ENCODE data around the gene NIT2. TPM values are rescaled to one million over a fixed set of nuclear protein-coding genes. Genes with fewer than 3 reads are reported as not detected.

The NIT2 gene
- total and polyA plus RNA-seq, 10 of the 15 experiments (the other 5 are each of a cell fraction or from before 2014, with no cell fraction given), result 49.3 to 215 (median 76.4) TPM

DNA sequence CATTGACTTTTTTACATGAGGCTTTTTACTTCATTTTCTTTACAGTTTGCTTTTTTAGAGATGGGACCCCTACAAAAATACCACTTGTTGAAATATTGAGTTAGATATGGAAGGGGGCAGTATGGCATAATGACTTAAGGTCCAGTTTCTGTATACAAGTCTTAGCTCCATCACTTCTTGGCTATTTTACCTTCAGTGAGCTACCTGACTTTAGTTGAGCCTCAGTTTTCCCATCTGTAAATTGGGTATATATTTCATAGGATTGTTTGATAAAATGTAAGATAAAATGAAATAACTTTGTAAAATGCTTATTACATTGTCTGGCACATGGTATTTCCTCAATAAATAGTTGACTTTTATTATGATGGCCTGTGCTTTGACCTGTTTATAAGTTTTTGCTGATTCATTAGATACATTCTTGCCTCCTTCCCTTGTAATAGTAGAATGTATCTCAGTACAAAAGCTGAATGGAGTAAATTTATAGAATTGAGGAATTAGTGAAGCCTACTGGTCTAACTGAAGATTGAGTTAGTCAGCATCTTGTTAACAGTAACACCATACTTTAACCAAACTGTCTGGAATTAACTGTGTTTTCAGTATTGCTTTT is 46.2 kb upstream of the NIT2 start:
- BruUV-seq (replicated peaks), result no TSS peak
- Histone ChIP-seq H3K27me3 (replicated peaks in 1 of 2; ENCODE audit: control insufficient read depth in 2 of 2, insufficient read depth in 2 of 2, low read length in 1 of 2) (no peaks in the 10 kb centered on the region), H3K27ac (ENCODE audit: control insufficient read depth, insufficient read depth) (no peak overlapping the region), H3K4me2 (ENCODE audit: control insufficient read depth, insufficient read depth) (no peak overlapping the region), H3K9me3 (replicated peaks; ENCODE audit: control insufficient read depth, insufficient read depth, low read length) (no peaks in the 10 kb centered on the region), H3K4me1 (ENCODE audit: control insufficient read depth, insufficient read depth, low read length) (no peaks in the 10 kb centered on the region), H4K20me1 (ENCODE audit: control insufficient read depth, insufficient read depth) (no peaks in the 10 kb centered on the region), H2AFZ (ENCODE audit: control insufficient read depth, low read depth, low read length) (no peak overlapping the region), H3K4me3 (no peak overlapping the region), H3K9ac (ENCODE audit: control insufficient read depth, insufficient read depth, low read length) (no peak overlapping the region), H3K79me2 (ENCODE audit: control insufficient read depth, insufficient read depth, low read length) (no peaks in the 10 kb centered on the region), H3K36me3 (ENCODE audit: control insufficient read depth in 2 of 2, insufficient read depth in 2 of 2, low read length in 1 of 2) (no peaks in the 10 kb centered on the region; a peak in 1 of 4 replicates)
- ChIA-PET CTCF (interaction anchor here (1.2 kb wide), 1 partner anchor 11 kb away, joined by 4 read pairs; no protein-coding TSS in a partner anchor), SMC1A (ENCODE audit: uncharacterized antibody, unreplicated experiment) (no interaction called here), RAD21 (ENCODE audit: unreplicated experiment) (no interaction called here), POLR2A (no interaction called here)
- intact Hi-C loops (cut with micrococcal nuclease; ENCODE audit: unreplicated experiment) (no loop called here), in situ Hi-C loops (cut with MboI) (no loop called here)
- FAIRE-seq (no peak), ATAC-seq (no peak), DNase-seq (ENCODE audit: low read depth, low spot score) (no peak)
- TF ChIP-seq, protein P1, sequence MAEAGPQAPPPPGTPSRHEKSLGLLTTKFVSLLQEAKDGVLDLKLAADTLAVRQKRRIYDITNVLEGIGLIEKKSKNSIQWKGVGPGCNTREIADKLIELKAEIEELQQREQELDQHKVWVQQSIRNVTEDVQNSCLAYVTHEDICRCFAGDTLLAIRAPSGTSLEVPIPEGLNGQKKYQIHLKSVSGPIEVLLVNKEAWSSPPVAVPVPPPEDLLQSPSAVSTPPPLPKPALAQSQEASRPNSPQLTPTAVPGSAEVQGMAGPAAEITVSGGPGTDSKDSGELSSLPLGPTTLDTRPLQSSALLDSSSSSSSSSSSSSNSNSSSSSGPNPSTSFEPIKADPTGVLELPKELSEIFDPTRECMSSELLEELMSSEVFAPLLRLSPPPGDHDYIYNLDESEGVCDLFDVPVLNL (IDR thresholded peaks at IDR 0.05; ENCODE audit: low read depth, low read length), result no peak
- no peak for TF ChIP-seq PAX5 (IDR thresholded peaks at IDR 0.05; ENCODE audit: borderline replicate concordance, low read depth, low read length)
- TF ChIP-seq POLR2AphosphoS2 (IDR thresholded peaks at IDR 0.05; ENCODE audit: low read depth, low read length), result no peak
- TF ChIP-seq CBFB (IDR thresholded peaks at IDR 0.05; ENCODE audit: low read depth), result no peak
- TF ChIP-seq RAD21 (IDR thresholded peaks at IDR 0.05; ENCODE audit: insufficient read depth, low read depth, low read length), result no peak
- TF ChIP-seq ZNF274 (IDR thresholded peaks at IDR 0.05; ENCODE audit: insufficient read depth, insufficient read length), result no peak
- no peak for TF ChIP-seq IKZF2 (IDR thresholded peaks at IDR 0.05)
- TF ChIP-seq IKZF1 (conservative IDR thresholded peaks at IDR 0.05), result no peak
- TF ChIP-seq SIX5 (IDR thresholded peaks at IDR 0.05; ENCODE audit: low read depth, low read length, severe bottlenecking), result no peak
- TF ChIP-seq SRF (IDR thresholded peaks at IDR 0.05; ENCODE audit: low read depth in 2 of 2, low read length in 2 of 2), result no peak
- TF ChIP-seq KAT2A (conservative IDR thresholded peaks at IDR 0.05; ENCODE audit: control insufficient read depth, low read depth, low read length), result no peak
- TF ChIP-seq, protein P2, sequence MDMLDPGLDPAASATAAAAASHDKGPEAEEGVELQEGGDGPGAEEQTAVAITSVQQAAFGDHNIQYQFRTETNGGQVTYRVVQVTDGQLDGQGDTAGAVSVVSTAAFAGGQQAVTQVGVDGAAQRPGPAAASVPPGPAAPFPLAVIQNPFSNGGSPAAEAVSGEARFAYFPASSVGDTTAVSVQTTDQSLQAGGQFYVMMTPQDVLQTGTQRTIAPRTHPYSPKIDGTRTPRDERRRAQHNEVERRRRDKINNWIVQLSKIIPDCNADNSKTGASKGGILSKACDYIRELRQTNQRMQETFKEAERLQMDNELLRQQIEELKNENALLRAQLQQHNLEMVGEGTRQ (IDR thresholded peaks at IDR 0.05; ENCODE audit: borderline replicate concordance, low read depth, low read length), result no peak
- no peak for TF ChIP-seq ZNF622 (IDR thresholded peaks at IDR 0.05)
- TF ChIP-seq LARP7 (IDR thresholded peaks at IDR 0.05), result no peak
- no peak for TF ChIP-seq RBBP5 (conservative IDR thresholded peaks at IDR 0.05)
